HepG2 (cell line): Measurements from ENCODE around the gene COL4A3. TPM values are rescaled to one million over a fixed set of nuclear protein-coding genes. Genes with fewer than 3 reads are reported as not detected.

Source experiments
- AHR ChIP-seq: IDR thresholded peaks from 2 replicates; pipeline ENCODE4 v1.6.1; 2018; ENCODE audit warnings: missing genetic modification reagents, missing compliant biosample characterization
- AKAP8 ChIP-seq: sonication (generic); formaldehyde crosslinking; IDR thresholded peaks from 2 replicates; pipeline ENCODE4 v1.5.1; 2020; ENCODE audit warnings: mild to moderate bottlenecking, missing genetic modification reagents
- ATF5 ChIP-seq: sonication (generic); formaldehyde crosslinking; IDR thresholded peaks from 2 replicates; pipeline ENCODE4 v1.4.0; 2020; ENCODE audit warnings: mild to moderate bottlenecking, low read depth, missing genetic modification reagents
- BRCA1 ChIP-seq: sonication (generic); formaldehyde crosslinking; IDR thresholded peaks from 2 replicates; pipeline ENCODE4 v1.4.0; 2020; ENCODE audit warnings: missing genetic modification reagents
- CENPX ChIP-seq: sonication (generic); formaldehyde crosslinking; IDR thresholded peaks from 2 replicates; pipeline ENCODE4 v1.9.0; 2021; ENCODE audit warnings: mild to moderate bottlenecking, missing genetic modification reagents, moderate library complexity
- EP300 ChIP-seq, 3 experiments: sonication (generic) in 1 of 3; formaldehyde crosslinking in 1 of 3; IDR thresholded peaks; 2 replicates each; pipeline versions ENCODE4 v1.5.1 to v1.6.1; 2011 to 2020; ENCODE audit warnings: low read depth in 2 of 3, low read length in 2 of 3, borderline replicate concordance in 1 of 3, improper control_type of control experiment in 1 of 3, mild to moderate bottlenecking in 1 of 3, missing genetic modification reagents in 1 of 3, moderate library complexity in 1 of 3
- GATA4 ChIP-seq: sonication (generic); IDR thresholded peaks from 2 replicates; pipeline ENCODE4 v1.6.1; 2016; ENCODE audit warnings: antibody characterized with exemption, low read depth, borderline replicate concordance
- HES4 ChIP-seq: sonication (generic); formaldehyde crosslinking; IDR thresholded peaks from 2 replicates; pipeline ENCODE4 v1.9.0; 2021; ENCODE audit warnings: mild to moderate bottlenecking, missing genetic modification reagents, borderline replicate concordance
- HMG20B ChIP-seq: conservative IDR thresholded peaks from 2 replicates; pipeline ENCODE4 v1.6.1; 2016; ENCODE audit warnings: missing genetic modification reagents, missing compliant biosample characterization
- HNRNPH1 ChIP-seq: fragments of 200-400 bp; formaldehyde crosslinking; optimal IDR thresholded peaks from 2 replicates; pipeline ENCODE3; 2017; ENCODE audit warnings: mild to moderate bottlenecking, low read depth, low read length
- HOXA7 ChIP-seq: sonication (generic); formaldehyde crosslinking; IDR thresholded peaks from 2 replicates; pipeline ENCODE4 v1.8.1; 2022; ENCODE audit warnings: mild to moderate bottlenecking, missing genetic modification reagents, moderate library complexity
- IKZF4 ChIP-seq: sonication (generic); formaldehyde crosslinking; IDR thresholded peaks from 2 replicates; pipeline ENCODE4 v1.5.1; 2020; ENCODE audit warnings: borderline replicate concordance, mild to moderate bottlenecking, low read depth, missing genetic modification reagents; ENCODE audit errors: not compliant biosample characterization
- KDM2A ChIP-seq: sonication (generic); formaldehyde crosslinking; IDR thresholded peaks from 2 replicates; pipeline ENCODE4 v1.4.0; 2020; ENCODE audit warnings: low read depth, missing genetic modification reagents, borderline replicate concordance
- MBD4 ChIP-seq: IDR thresholded peaks from 2 replicates; pipeline ENCODE4 v1.6.1; 2012; ENCODE audit warnings: low read length, inconsistent platforms, borderline replicate concordance
- NFIC ChIP-seq: IDR thresholded peaks from 2 replicates; pipeline ENCODE4 v1.6.1; 2012; ENCODE audit warnings: mild to moderate bottlenecking, low read length, inconsistent platforms
- PAX8 ChIP-seq: sonication (generic); formaldehyde crosslinking; IDR thresholded peaks from 2 replicates; pipeline ENCODE4 v1.8.0; 2022; ENCODE audit warnings: mild to moderate bottlenecking, missing genetic modification reagents, borderline replicate concordance
- PCBP1 ChIP-seq: fragments of 200-400 bp; formaldehyde crosslinking; IDR thresholded peaks from 2 replicates; pipeline ENCODE4 v1.6.1; 2017; ENCODE audit warnings: mild to moderate bottlenecking, low read depth, low read length, borderline replicate concordance
- PCBP2 ChIP-seq: fragments of 200-400 bp; formaldehyde crosslinking; optimal IDR thresholded peaks from 2 replicates; pipeline ENCODE3; 2018; ENCODE audit warnings: low read length, low read depth; ENCODE audit not compliant: poor library complexity, severe bottlenecking
- POLR2A ChIP-seq, 2 experiments: IDR thresholded peaks; 2 replicates each; pipeline ENCODE4 v1.6.1; 2011; ENCODE audit warnings: low read depth in 2 of 2, low read length in 2 of 2, mild to moderate bottlenecking in 1 of 2, moderate library complexity in 1 of 2; ENCODE audit not compliant: insufficient read depth in 1 of 2
- RBAK ChIP-seq: sonication (generic); formaldehyde crosslinking; IDR thresholded peaks from 2 replicates; pipeline ENCODE4 v1.5.1; 2020; ENCODE audit warnings: mild to moderate bottlenecking, missing genetic modification reagents
- SMAD3 ChIP-seq: sonication (generic); formaldehyde crosslinking; IDR thresholded peaks from 2 replicates; pipeline ENCODE4 v1.4.0; 2020; ENCODE audit warnings: missing genetic modification reagents
- STAT5B ChIP-seq: sonication (generic); formaldehyde crosslinking; IDR thresholded peaks from 2 replicates; pipeline ENCODE4 v1.4.0; 2020; ENCODE audit warnings: missing genetic modification reagents
- TBL1XR1 ChIP-seq: fragments of 150-350 bp; IDR thresholded peaks from 2 replicates; pipeline ENCODE4 v1.6.1; 2014; ENCODE audit warnings: borderline replicate concordance, low read length; ENCODE audit not compliant: partially characterized antibody
- TGIF2 ChIP-seq: IDR thresholded peaks from 2 replicates; pipeline ENCODE4 v1.6.1; 2016; ENCODE audit warnings: control low read depth, missing compliant biosample characterization
- YY1 ChIP-seq: IDR thresholded peaks from 2 replicates; pipeline ENCODE4 v1.6.1; 2011; ENCODE audit warnings: low read length, low read depth, moderate library complexity, mild to moderate bottlenecking; ENCODE audit not compliant: insufficient read depth, insufficient replicate concordance
- ZBTB3 ChIP-seq: sonication (generic); formaldehyde crosslinking; IDR thresholded peaks from 2 replicates; pipeline ENCODE4 v1.4.0; 2020; ENCODE audit warnings: low read depth, mild to moderate bottlenecking, moderate library complexity, missing genetic modification reagents, borderline replicate concordance
- ZNF562 ChIP-seq: sonication (generic); formaldehyde crosslinking; IDR thresholded peaks from 2 replicates; pipeline ENCODE4 v1.8.0; 2022; ENCODE audit warnings: missing genetic modification reagents, borderline replicate concordance
- ZNF639 ChIP-seq: conservative IDR thresholded peaks from 2 replicates; pipeline ENCODE4 v1.6.1; 2018; ENCODE audit warnings: missing genetic modification reagents
- polyA plus RNA-seq, 8 experiments: library from polyadenylated mRNA; depleted of rRNA in 3 of 8; stranded (reverse) in 7 of 8; unstranded in 1 of 8; fragments of >200 nt; fragmentation: Illumina TruSeq in 4 of 8; extraction: Trizol in 4 of 8; gene quantifications; 2 replicates each; pipeline versions ENCODE4 v1.2.1 to v1.2.3, GENCODE V29; 2011 to 2016; ENCODE audit warnings: low read depth in 4 of 8, missing spikeins in 1 of 8, mixed read lengths in 1 of 8; ENCODE audit not compliant: insufficient read depth in 1 of 8
- total RNA-seq, 5 experiments: library from RNA; depleted of rRNA; stranded (reverse); fragments of >200 nt; fragmentation: Illumina TruSeq; extraction: Trizol; gene quantifications; 2 replicates each; pipeline ENCODE4 v1.2.3, GENCODE V29; 2016; ENCODE audit warnings: low read depth in 1 of 5

The COL4A3 gene
- total and polyA plus RNA-seq, 2 of the 13 experiments (the other 11 are each of a cell fraction or from before 2014, with no cell fraction given) = 0.02 TPM; not detected in 1

DNA sequence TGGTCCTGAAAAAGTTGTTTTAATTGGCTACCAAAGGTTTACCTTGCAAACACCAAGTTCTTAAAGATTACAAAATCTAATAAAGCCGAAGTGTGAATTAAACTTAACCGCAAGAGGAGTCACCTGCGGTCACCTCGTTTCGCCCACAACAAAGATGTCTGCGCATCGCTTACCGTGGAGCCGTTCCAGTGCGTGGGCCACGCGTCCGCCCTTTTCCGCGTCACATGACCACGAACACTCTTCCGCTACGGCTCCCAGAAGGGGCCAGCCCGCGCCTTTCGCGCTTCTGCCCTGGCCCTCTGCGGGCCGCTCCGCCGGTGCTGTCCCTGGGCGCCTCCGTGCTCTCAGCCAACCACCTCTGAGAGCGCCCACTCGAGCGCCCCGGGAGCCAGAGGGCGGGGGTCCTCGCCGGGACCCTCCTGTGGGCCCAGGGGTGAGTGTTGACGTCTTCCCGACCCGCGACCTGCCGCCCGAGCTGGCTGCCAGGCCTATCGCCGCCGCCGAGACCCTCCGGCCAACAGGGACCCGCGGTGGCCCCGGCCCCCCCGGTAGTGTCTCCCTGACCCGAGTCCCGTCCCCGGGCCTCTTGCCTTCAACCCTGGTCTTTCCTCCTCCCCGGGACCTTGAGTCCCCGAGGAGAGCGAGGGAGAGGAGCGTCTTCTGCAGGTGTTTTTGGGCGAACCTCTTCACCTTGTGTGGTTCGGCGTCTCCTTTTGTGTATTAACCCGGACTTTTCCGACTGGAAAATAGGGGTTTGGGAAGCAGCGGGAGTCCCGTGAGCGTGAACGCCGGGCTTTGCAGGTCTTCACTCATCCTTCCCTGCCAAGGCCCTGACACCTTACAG, 160.8 kb downstream of the COL4A3 start, which contains the start of gene MFF (continued):
- TF ChIP-seq ATF5 (CRISPR knock-in tag) (peak; percentile 91), STAT5B (peak; percentile 71; the same call in 1 of the 2 replicates), HES4 (CRISPR knock-in tag) (peak; percentile 68; the same call in 1 of the 2 replicates), SMAD3 (CRISPR knock-in tag) (peak; percentile 95), AHR (CRISPR knock-in tag) (peak; percentile 98), BRCA1 (CRISPR knock-in tag) (peak; percentile 86), TGIF2 (peak; percentile 96), HNRNPH1 (no peak), MBD4 (no peak), ZNF639 (CRISPR knock-in tag) (peak; percentile 95), HOXA7 (no peak), RBAK (CRISPR knock-in tag) (peak; percentile 44; the same call in 1 of the 2 replicates), ZNF562 (peak; percentile 85), PAX8 (CRISPR knock-in tag) (peak; percentile 41; the same call in 1 of the 2 replicates), TBL1XR1 (peak; percentile 60), PCBP2 (no peak), CENPX (CRISPR knock-in tag) (no peak), GATA4 (no peak), IKZF4 (peak; percentile 79), NFIC (peak; percentile 40; the same call in 1 of the 2 replicates), HMG20B (CRISPR knock-in tag) (peak; percentile 56; the same call in 1 of the 2 replicates), KDM2A (peak; percentile 99), AKAP8 (CRISPR knock-in tag) (0 out of 2 replicates have a peak, but pooled peaks have one; percentile 76), EP300 (IDR thresholded peaks at IDR 0.05; ENCODE audit: low read depth in 2 of 2, low read length in 2 of 2) (peak in 1 of 2 experiments; percentile 80), EP300 (CRISPR knock-in tag; IDR thresholded peaks at IDR 0.05; ENCODE audit: borderline replicate concordance) (peak; percentile 72), YY1 (peak; percentile 99), POLR2A (IDR thresholded peaks at IDR 0.05; ENCODE audit: insufficient read depth in 1 of 2, low read depth in 2 of 2, low read length in 2 of 2) (peak; percentile 77 to 86), ZBTB3 (CRISPR knock-in tag) (peak; percentile 84), PCBP1 (0 out of 2 replicates have a peak, but pooled peaks have one; percentile 85)
